Fibroblast of pulmonary artery (primary cell): ENCODE measurements around the gene CPVL.

Experiments used
- DNase-seq: peaks from one replicate; pipeline ENCODE4 v3.0.0-alpha.2; 2010; ENCODE audit warnings: low read depth
- H3K4me3 ChIP-seq: replicated peaks from 2 replicates; pipeline ENCODE4 v1.5.1; 2011; ENCODE audit warnings: low read depth, mild to moderate bottlenecking, control low read depth, low read length, moderate library complexity
- TF ChIP-seq, protein P1 (sequence below): IDR thresholded peaks from 2 replicates; pipeline ENCODE4 v1.5.1; 2011; ENCODE audit warnings: mild to moderate bottlenecking, control low read depth, low read length, inconsistent platforms; ENCODE audit errors: missing control alignments

CPVL gene

DNA sequence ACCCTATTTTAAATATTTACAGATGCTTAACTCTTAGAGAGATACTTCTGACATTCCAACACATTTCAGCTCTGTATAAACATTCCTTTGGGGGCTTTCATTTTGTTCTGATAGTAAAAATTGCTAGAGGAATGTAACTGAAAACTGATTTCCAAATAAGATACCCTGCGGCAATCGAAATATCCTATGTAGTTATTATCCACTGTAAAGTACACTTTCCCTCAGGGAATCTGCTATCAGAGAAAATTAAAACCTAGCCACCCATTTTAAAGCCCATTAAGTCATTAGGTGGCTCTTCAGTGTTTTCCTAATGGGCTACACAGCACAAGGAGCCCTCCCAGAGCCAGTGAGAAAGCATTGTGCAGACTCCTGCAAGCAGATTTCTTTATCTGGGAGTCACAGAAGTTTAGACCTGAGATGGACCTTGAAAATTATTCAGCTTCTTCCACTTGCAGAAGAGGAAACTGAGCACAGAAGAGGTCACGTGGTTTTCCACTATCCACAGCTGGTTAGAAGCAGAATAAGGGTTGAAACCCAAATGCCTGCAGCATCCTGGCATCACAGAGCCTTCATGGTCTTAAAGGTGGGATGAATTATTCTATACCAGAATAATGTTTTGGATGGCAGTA, 12.6 kb upstream of the CPVL start:
- TF ChIP-seq, protein P1, sequence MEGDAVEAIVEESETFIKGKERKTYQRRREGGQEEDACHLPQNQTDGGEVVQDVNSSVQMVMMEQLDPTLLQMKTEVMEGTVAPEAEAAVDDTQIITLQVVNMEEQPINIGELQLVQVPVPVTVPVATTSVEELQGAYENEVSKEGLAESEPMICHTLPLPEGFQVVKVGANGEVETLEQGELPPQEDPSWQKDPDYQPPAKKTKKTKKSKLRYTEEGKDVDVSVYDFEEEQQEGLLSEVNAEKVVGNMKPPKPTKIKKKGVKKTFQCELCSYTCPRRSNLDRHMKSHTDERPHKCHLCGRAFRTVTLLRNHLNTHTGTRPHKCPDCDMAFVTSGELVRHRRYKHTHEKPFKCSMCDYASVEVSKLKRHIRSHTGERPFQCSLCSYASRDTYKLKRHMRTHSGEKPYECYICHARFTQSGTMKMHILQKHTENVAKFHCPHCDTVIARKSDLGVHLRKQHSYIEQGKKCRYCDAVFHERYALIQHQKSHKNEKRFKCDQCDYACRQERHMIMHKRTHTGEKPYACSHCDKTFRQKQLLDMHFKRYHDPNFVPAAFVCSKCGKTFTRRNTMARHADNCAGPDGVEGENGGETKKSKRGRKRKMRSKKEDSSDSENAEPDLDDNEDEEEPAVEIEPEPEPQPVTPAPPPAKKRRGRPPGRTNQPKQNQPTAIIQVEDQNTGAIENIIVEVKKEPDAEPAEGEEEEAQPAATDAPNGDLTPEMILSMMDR, result no peak

GRCh38 chr7:29156907-29157452, 10.6 kb upstream of the CPVL start:
- DNase-seq, result no peak
- TF ChIP-seq, protein P1, result no peak
- H3K4me3 ChIP-seq, result no peak overlapping the region

More for the DNA sequence above, 12.6 kb upstream of the CPVL start:
- DNase-seq, result no peak
- H3K4me3 ChIP-seq, result no peak overlapping the region

- TF ChIP-seq, protein P1, result no peak
- DNase-seq, result no peak
- no peak overlapping the region for H3K4me3 ChIP-seq
Measured at GRCh38 chr7:29154076-29154475, 7.7 kb upstream of the CPVL start.

DNA sequence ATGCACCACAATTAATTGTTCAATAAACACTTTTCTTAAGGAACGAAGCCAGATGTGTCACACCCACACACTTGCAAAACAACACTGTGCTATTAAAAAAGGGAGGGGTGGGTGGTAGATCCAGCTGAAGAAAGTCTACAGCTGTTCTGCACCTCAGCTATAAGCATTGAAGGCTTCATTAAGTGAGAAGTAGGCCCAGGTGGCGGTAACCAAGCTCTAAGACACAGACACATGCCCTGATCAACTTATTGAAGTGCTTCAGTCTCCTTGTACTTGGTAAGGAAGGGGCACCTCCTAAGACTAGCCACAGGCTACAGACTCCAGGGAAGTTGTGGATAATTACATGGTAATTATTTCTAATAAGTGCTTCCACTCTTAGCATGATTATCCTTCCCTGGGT, 4.5 kb upstream of the CPVL start:
- DNase-seq, result no peak
- TF ChIP-seq, protein P1, result no peak
- no peak overlapping the region for H3K4me3 ChIP-seq

DNA sequence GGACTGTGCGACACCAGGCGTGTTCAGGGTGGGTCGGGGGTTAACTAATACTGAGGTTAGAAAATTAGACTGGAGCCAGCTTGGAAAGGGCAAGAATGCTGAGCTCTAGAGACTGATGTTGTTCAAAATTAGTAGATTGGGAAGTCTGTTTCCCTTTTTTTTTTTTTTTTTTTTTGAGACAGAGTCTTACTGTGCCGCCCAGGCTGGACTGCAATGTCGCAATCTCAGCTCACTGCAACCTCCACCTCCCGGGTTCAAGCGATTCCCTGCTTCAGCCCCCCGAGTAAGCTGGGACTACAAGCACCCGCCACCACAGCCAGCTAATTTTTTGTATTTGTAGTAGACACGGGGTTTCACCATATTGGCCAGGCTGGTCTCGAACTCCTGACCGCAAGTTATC, 2.7 kb upstream of the CPVL start:
- DNase-seq, result no peak
- TF ChIP-seq, protein P1, result no peak
- H3K4me3 ChIP-seq, result no peak overlapping the region

- no peak overlapping the region for H3K4me3 ChIP-seq
- no peak for DNase-seq
- TF ChIP-seq, protein P1, result no peak
Measured at GRCh38 chr7:29147821-29148220, 1.5 kb upstream of the CPVL start.
